NB4 (cell line): ENCODE results near the gene TMEM120B.

ENCODE experiments used
- POLR2A ChIP-seq: IDR thresholded peaks from 2 replicates; pipeline ENCODE4 v1.6.1; 2011; ENCODE audit warnings: mild to moderate bottlenecking; ENCODE audit not compliant: insufficient read length; ENCODE audit errors: extremely low read depth
- TF ChIP-seq, protein P1 (sequence below): IDR thresholded peaks from 2 replicates; pipeline ENCODE4 v1.6.1; 2011; ENCODE audit warnings: low read depth, low read length
- TF ChIP-seq, protein P2 (sequence below): IDR thresholded peaks from one replicate; pipeline ENCODE4 v1.5.1; 2012; ENCODE audit warnings: low read depth, low read length

DNA sequence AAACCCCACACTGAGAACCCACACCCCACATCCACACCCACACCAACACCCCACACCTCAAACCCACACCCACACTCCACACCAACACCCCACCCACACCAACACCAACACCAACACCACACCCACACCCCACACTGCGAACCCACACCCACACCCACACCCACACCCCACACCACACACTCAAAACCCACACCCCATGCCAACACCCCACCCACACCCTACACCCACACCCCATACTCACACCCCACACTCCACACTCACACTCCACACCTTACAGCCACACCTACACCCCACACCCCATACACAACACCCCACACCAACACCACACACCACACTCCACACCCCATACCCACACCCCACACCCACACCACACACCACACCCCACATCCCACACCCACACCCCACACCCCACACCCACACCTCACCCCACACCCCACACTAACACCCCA, 38.0 kb downstream of the TMEM120B start:
- TF ChIP-seq, protein P1, sequence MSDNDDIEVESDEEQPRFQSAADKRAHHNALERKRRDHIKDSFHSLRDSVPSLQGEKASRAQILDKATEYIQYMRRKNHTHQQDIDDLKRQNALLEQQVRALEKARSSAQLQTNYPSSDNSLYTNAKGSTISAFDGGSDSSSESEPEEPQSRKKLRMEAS, result no peak
- TF ChIP-seq, protein P2, sequence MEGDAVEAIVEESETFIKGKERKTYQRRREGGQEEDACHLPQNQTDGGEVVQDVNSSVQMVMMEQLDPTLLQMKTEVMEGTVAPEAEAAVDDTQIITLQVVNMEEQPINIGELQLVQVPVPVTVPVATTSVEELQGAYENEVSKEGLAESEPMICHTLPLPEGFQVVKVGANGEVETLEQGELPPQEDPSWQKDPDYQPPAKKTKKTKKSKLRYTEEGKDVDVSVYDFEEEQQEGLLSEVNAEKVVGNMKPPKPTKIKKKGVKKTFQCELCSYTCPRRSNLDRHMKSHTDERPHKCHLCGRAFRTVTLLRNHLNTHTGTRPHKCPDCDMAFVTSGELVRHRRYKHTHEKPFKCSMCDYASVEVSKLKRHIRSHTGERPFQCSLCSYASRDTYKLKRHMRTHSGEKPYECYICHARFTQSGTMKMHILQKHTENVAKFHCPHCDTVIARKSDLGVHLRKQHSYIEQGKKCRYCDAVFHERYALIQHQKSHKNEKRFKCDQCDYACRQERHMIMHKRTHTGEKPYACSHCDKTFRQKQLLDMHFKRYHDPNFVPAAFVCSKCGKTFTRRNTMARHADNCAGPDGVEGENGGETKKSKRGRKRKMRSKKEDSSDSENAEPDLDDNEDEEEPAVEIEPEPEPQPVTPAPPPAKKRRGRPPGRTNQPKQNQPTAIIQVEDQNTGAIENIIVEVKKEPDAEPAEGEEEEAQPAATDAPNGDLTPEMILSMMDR, result no peak
- TF ChIP-seq POLR2A, result no peak
